ENCODE data around the gene MAIP1. TPM values are rescaled to one million over a fixed set of nuclear protein-coding genes. Genes with fewer than 3 reads are reported as not detected.
A peak's percentile ranks its signal among the peaks of the same experiment; 100 is the strongest.

Gene MAIP1
- total and polyA plus RNA-seq, 7 experiments from 2014 or later, result 14.5 to 27.8 (median 17.9) TPM

GRCh38 chr2:199979832-199980628, 24.6 kb downstream of the MAIP1 start:
- DNase-seq (peak; percentile 42 to 79 (median 71)), ATAC-seq (peak; percentile 85)
- Histone ChIP-seq H3K4me1 (ENCODE audit: control insufficient read depth in 2 of 2, insufficient read depth in 2 of 2, low read length in 2 of 2) (no peaks in the 10 kb centered on the region), H3K36me3 (ENCODE audit: control insufficient read depth in 2 of 3, insufficient read depth in 3 of 3, low read length in 3 of 3) (no peaks in the 10 kb centered on the region), H3K27ac (ENCODE audit: low read depth, low read length) (no peak overlapping the region), H3K4me3 (ENCODE audit: low read length) (no peak overlapping the region), H3K27me3 (ENCODE audit: control insufficient read depth in 2 of 2, insufficient read depth in 2 of 2, low read length in 2 of 2) (no peaks in the 10 kb centered on the region), H3K9me3 (ENCODE audit: control insufficient read depth in 2 of 3, low read length in 3 of 3) (no peaks in the 10 kb centered on the region)
- POLR2A ChIA-PET, result interaction anchor here (0.6 to 1.2 kb wide), 2 partner anchors 122 to 504 kb away, joined by 3 read pairs; no protein-coding TSS in a partner anchor
- Mint-ChIP-seq H3K9me3 (peaks cover 0 to 2% (median 0%) of the 10 kb centered on the region in 11 donors), H3K27me3 (peaks cover 0 to 2% (median 0%) of the 10 kb centered on the region in 5 donors), H3K36me3 (peaks cover 0 to 12% (median 4%) of the 10 kb centered on the region in 5 donors), H3K4me1 (peaks cover 0 to 22% (median 0%) of the 10 kb centered on the region in 7 donors), H3K27ac (no peak overlapping the region), H3K4me3 (peak overlapping the region in 1 of 10 donors; percentile 39)
- CTCF ChIA-PET, result interaction anchor here (0.6 to 2.9 kb wide), 5 partner anchors 104 to 504 kb away, joined by 3 to 37 read pairs (median 14); no protein-coding TSS in a partner anchor
- intact Hi-C loops (cut with micrococcal nuclease), result loop anchor here (1.0 to 5.0 kb wide), 9 partner anchors 327 to 1197 kb away; partner anchors contain the start of genes SPATS2L (in 2 of the 2), CLK1 (in 1 of the 2), KCTD18 (in 1 of the 2) and SGO2 (in 1 of the 2)

DNA sequence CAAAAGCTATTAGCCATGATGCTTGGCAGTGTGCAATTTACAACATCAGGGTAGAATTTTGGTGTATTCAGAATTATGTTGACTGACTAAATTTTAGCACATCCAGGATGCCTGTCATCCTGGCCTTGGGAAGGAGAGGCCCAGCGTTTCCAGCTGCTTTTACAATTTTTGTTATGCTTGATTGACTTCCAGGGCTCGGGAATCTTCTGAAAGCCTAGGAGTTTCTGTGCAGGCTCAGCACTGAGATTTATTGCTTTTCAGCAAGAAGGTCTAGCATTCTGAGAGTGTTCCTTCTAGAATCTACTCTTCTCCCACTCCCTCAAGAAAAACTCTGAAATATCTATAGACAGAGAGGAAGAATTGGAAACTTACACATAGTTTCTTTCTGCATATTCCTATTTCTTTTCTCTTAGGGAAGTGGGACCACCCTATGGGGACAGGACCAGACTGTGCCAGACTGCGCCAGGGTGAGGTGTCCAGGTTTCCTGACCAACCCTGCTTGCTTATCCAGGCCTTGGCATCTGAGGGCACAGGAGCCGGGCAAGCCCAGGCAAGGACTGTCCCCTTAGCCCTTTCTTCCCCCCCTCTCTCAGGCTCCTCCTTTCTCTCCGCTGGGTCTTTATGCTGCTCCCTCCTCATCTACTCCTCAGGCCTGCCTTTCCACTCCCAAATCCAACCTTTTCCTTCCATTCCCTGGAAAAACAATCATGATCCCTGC, 26.9 kb downstream of the MAIP1 start:
- ChIA-PET POLR2A (no interaction called here), CTCF (interaction anchor here (0.6 to 0.8 kb wide), 2 partner anchors 485 to 500 kb away, joined by 3 to 4 read pairs; no protein-coding TSS in a partner anchor)
- ATAC-seq (no peak), DNase-seq (no peak)
- no peaks in the 10 kb centered on the region for H3K36me3 ChIP-seq (ENCODE audit: control insufficient read depth in 2 of 3, insufficient read depth in 3 of 3, low read length in 3 of 3)
- Mint-ChIP-seq H3K9me3 (peaks cover 0 to 5% (median 0%) of the 10 kb centered on the region in 11 donors), H3K27me3 (peaks cover 0 to 2% (median 0%) of the 10 kb centered on the region in 5 donors), H3K36me3 (peaks cover 0 to 5% (median 0%) of the 10 kb centered on the region in 5 donors), H3K4me3 (no peak overlapping the region), H3K4me1 (peaks cover 4 to 27% (median 7%) of the 10 kb centered on the region in 7 donors), H3K27ac (peak overlapping the region in 1 of 9 donors; percentile 88)
- no peaks in the 10 kb centered on the region for H3K4me1 ChIP-seq (ENCODE audit: control insufficient read depth in 2 of 2, insufficient read depth in 2 of 2, low read length in 2 of 2)
- H3K4me3 ChIP-seq (ENCODE audit: low read length), result no peak overlapping the region
- H3K27me3 ChIP-seq (ENCODE audit: control insufficient read depth in 2 of 2, insufficient read depth in 2 of 2, low read length in 2 of 2), result no peaks in the 10 kb centered on the region
- H3K9me3 ChIP-seq (ENCODE audit: control insufficient read depth in 2 of 3, low read length in 3 of 3), result no peaks in the 10 kb centered on the region
- H3K27ac ChIP-seq (ENCODE audit: low read depth, low read length), result no peak overlapping the region
- intact Hi-C loops (cut with micrococcal nuclease), result loop anchor here (5.0 kb wide), 3 partner anchors 325 to 1195 kb away; partner anchors contain the start of genes SGO2 (in 1 of the 2) and SPATS2L (in 1 of the 2)

- Histone ChIP-seq H3K9me3 (ENCODE audit: control insufficient read depth in 2 of 3, low read length in 3 of 3) (no peaks in the 10 kb centered on the region), H3K36me3 (ENCODE audit: control insufficient read depth in 2 of 3, insufficient read depth in 3 of 3, low read length in 3 of 3) (no peaks in the 10 kb centered on the region), H3K27me3 (ENCODE audit: control insufficient read depth in 2 of 2, insufficient read depth in 2 of 2, low read length in 2 of 2) (no peaks in the 10 kb centered on the region), H3K27ac (ENCODE audit: low read depth, low read length) (no peak overlapping the region), H3K4me1 (ENCODE audit: control insufficient read depth in 2 of 2, insufficient read depth in 2 of 2, low read length in 2 of 2) (no peaks in the 10 kb centered on the region), H3K4me3 (ENCODE audit: low read length) (no peak overlapping the region)
- ATAC-seq, result no peak
- no peak overlapping the region for H3K4me3 Mint-ChIP-seq
- POLR2A ChIA-PET, result no interaction called here
- H3K27ac Mint-ChIP-seq, result no peak overlapping the region
- peaks cover 0 to 5% (median 0%) of the 10 kb centered on the region in 11 donors for H3K9me3 Mint-ChIP-seq
- CTCF ChIA-PET, result no interaction called here
- peaks cover 0 to 2% (median 0%) of the 10 kb centered on the region in 5 donors for H3K27me3 Mint-ChIP-seq
- peaks cover 4 to 15% (median 7%) of the 10 kb centered on the region in 7 donors for H3K4me1 Mint-ChIP-seq
- peaks cover 0 to 5% (median 0%) of the 10 kb centered on the region in 5 donors for H3K36me3 Mint-ChIP-seq
- intact Hi-C loops (cut with micrococcal nuclease), result loop anchor here (5.0 kb wide), 3 partner anchors 324 to 1194 kb away; partner anchors contain the start of genes SGO2 (in 1 of the 2) and SPATS2L (in 1 of the 2)
- DNase-seq, result no peak
Measured at GRCh38 chr2:199983534-199983933, 28.2 kb downstream of the MAIP1 start.

GRCh38 chr2:199984159-199984558, 28.8 kb downstream of the MAIP1 start:
- intact Hi-C loops (cut with micrococcal nuclease), result loop anchor here (5.0 kb wide), 3 partner anchors 323 to 1193 kb away; partner anchors contain the start of genes SGO2 (in 1 of the 2) and SPATS2L (in 1 of the 2)
- Mint-ChIP-seq H3K9me3 (peaks cover 0 to 5% (median 0%) of the 10 kb centered on the region in 11 donors), H3K4me3 (no peak overlapping the region), H3K4me1 (peaks cover 4 to 9% (median 7%) of the 10 kb centered on the region in 7 donors), H3K27me3 (peaks cover 0 to 2% (median 0%) of the 10 kb centered on the region in 5 donors), H3K36me3 (peaks cover 0 to 5% (median 0%) of the 10 kb centered on the region in 5 donors), H3K27ac (no peak overlapping the region)
- POLR2A ChIA-PET, result no interaction called here
- Histone ChIP-seq H3K27ac (ENCODE audit: low read depth, low read length) (no peak overlapping the region), H3K4me3 (ENCODE audit: low read length) (no peak overlapping the region), H3K27me3 (ENCODE audit: control insufficient read depth in 2 of 2, insufficient read depth in 2 of 2, low read length in 2 of 2) (no peaks in the 10 kb centered on the region), H3K4me1 (ENCODE audit: control insufficient read depth in 2 of 2, insufficient read depth in 2 of 2, low read length in 2 of 2) (no peaks in the 10 kb centered on the region), H3K36me3 (ENCODE audit: control insufficient read depth in 2 of 3, insufficient read depth in 3 of 3, low read length in 3 of 3) (no peaks in the 10 kb centered on the region), H3K9me3 (ENCODE audit: control insufficient read depth in 2 of 3, low read length in 3 of 3) (no peaks in the 10 kb centered on the region)
- DNase-seq (no peak), ATAC-seq (no peak)
- CTCF ChIA-PET, result no interaction called here

DNA sequence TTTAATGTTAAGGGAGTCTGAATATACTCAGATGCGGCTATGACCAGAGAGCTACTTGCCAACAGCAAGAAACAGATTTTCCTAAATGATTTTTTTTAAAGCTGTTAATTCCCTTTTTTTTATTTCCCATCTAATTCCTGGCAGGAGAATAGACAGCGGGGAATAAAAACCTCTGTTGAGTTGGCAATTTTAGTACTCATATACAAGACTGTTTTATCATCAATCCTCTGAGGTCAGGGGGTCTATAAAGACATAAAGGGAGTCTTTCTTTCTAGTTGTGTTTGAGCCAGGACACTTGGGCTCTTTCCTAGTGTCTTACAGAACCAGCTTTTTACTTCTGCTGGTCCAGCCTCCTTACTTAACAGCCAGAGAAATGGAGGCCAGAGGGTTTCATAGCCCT, 29.4 kb downstream of the MAIP1 start:
- no peaks in the 10 kb centered on the region for H3K4me1 ChIP-seq (ENCODE audit: control insufficient read depth in 2 of 2, insufficient read depth in 2 of 2, low read length in 2 of 2)
- Mint-ChIP-seq H3K27ac (no peak overlapping the region), H3K4me1 (peaks cover 3 to 9% (median 7%) of the 10 kb centered on the region in 7 donors), H3K27me3 (peaks cover 0 to under 1% (median 0%) of the 10 kb centered on the region in 5 donors), H3K36me3 (peaks cover 0 to 5% (median 0%) of the 10 kb centered on the region in 5 donors), H3K4me3 (no peak overlapping the region), H3K9me3 (peaks cover 0 to 5% (median 0%) of the 10 kb centered on the region in 11 donors)
- H3K9me3 ChIP-seq (ENCODE audit: control insufficient read depth in 2 of 3, low read length in 3 of 3), result no peaks in the 10 kb centered on the region
- H3K36me3 ChIP-seq (ENCODE audit: control insufficient read depth in 2 of 3, insufficient read depth in 3 of 3, low read length in 3 of 3), result no peaks in the 10 kb centered on the region
- intact Hi-C loops (cut with micrococcal nuclease), result loop anchor here (1.0 to 5.0 kb wide), 4 partner anchors 323 to 1193 kb away; partner anchors contain the start of genes SGO2 (in 1 of the 2) and SPATS2L (in 1 of the 2)
- no peak for ATAC-seq
- H3K27ac ChIP-seq (ENCODE audit: low read depth, low read length), result no peak overlapping the region
- POLR2A ChIA-PET, result interaction anchor here (1.3 kb wide), 1 partner anchor 483 kb away, joined by 4 read pairs; no protein-coding TSS in a partner anchor
- no peak overlapping the region for H3K4me3 ChIP-seq (ENCODE audit: low read length)
- CTCF ChIA-PET, result no interaction called here
- DNase-seq, result no peak
- H3K27me3 ChIP-seq (ENCODE audit: control insufficient read depth in 2 of 2, insufficient read depth in 2 of 2, low read length in 2 of 2), result no peaks in the 10 kb centered on the region
